ENCODE results near the gene GJD3.

GJD3 gene

DNA sequence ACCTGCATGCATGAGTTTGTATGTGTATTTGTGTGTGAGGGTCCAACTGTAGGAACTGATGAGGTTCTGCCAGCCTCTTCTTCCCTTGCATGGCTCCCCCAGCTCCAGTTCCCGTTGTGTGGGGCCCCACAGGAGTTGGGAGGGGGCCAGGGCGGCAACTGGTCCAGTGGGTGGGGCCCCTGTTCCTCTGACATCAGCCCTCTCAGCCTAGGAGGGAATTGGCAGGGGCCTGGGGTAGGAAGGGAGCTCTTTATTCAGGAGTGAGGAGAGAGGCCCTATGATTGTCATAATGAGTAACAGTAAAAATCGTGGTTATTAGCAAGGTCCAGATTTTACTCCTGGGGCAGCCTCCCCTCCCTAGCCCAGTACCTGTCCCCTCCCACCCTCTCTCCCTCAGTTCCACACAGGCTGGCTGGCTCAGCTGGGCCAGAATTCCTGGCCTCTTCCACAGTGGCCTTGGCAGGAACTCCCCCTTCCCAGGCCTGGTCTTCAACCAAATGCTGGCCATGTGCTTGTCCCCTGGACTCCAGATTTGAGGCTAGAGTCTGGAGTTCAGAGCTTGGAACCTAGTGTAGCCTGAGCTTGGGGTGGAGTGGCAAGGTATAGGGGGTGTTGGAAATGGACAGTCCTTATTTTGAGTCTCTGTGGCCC is 36.7 kb downstream of the GJD3 start:
- Mint-ChIP-seq H3K27me3 (peaks cover 1% of the 10 kb centered on the region), H3K4me1 (ENCODE audit: low read depth) (peaks cover 97% of the 10 kb centered on the region), H3K9me3 (no peaks in the 10 kb centered on the region), H3K36me3 (ENCODE audit: low read depth) (peaks cover 19% of the 10 kb centered on the region), H3K4me3 (no peak overlapping the region), H3K27ac (no peak overlapping the region)

DNA sequence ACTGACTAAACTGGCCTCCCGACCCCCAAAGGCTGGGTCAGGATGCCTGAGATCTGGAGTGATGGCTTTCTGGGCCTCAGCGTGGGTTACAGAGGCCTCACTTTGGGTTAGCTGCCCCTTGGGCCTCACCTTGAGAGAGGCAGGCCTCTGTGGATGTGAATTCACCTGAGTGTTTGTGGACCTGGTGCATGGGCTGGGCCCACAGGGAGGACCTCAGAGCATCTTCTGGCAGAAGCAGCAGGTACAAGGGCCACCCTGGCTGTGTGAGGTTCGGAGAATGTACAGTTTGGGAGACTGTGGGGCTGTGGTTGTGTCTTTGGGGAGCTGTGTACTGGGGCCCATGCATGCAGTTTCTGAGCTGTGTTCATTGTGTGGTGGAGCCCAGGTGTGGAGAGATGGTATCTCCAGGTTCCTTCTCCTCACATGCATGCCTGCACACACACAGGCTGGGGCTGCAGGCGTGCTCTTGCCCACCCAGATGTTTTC is 37.2 kb downstream of the GJD3 start:
- peaks cover 97% of the 10 kb centered on the region for H3K4me1 Mint-ChIP-seq (ENCODE audit: low read depth)
- H3K27ac Mint-ChIP-seq: no peak overlapping the region
- H3K36me3 Mint-ChIP-seq (ENCODE audit: low read depth): peaks cover 14% of the 10 kb centered on the region
- no peaks in the 10 kb centered on the region for H3K9me3 Mint-ChIP-seq
- peaks cover 3% of the 10 kb centered on the region for H3K27me3 Mint-ChIP-seq
- H3K4me3 Mint-ChIP-seq: no peak overlapping the region

DNA sequence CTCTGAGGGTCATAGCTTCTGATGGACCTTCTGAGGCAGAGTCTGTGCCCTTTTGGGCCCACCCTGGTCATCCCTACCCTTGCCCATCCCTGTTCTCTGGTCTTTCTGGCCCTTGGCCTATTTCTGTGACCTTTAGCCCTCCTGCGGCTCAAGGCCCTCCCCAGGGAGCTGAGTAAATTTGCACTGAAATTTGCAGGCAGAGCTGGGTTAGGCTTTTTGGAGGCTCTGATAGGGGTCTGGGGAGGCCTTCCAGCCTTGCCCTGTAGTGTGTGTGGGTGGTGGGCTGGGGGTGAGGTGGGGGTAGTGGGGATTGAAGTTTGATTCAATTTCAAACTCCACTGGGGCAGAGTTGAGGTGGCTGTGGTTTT is 37.7 kb downstream of the GJD3 start:
- H3K36me3 Mint-ChIP-seq (ENCODE audit: low read depth): peaks cover 13% of the 10 kb centered on the region
- peak overlapping the region; percentile 89 for H3K27ac Mint-ChIP-seq
- H3K9me3 Mint-ChIP-seq: no peaks in the 10 kb centered on the region
- peaks cover 3% of the 10 kb centered on the region for H3K27me3 Mint-ChIP-seq
- H3K4me1 Mint-ChIP-seq (ENCODE audit: low read depth): peaks cover 98% of the 10 kb centered on the region
- H3K4me3 Mint-ChIP-seq: peak overlapping the region; percentile 75

GRCh38 chr17:40326014-40326831 is 38.3 kb downstream of the GJD3 start:
- peaks cover 3% of the 10 kb centered on the region for H3K27me3 Mint-ChIP-seq
- H3K36me3 Mint-ChIP-seq (ENCODE audit: low read depth): peaks cover 7% of the 10 kb centered on the region
- H3K27ac Mint-ChIP-seq: peak overlapping the region; percentile 89
- no peaks in the 10 kb centered on the region for H3K9me3 Mint-ChIP-seq
- H3K4me1 Mint-ChIP-seq (ENCODE audit: low read depth): peaks cover 98% of the 10 kb centered on the region
- H3K4me3 Mint-ChIP-seq: peak overlapping the region; percentile 75

- Mint-ChIP-seq H3K4me3 (peak overlapping the region; percentile 75), H3K36me3 (ENCODE audit: low read depth) (peaks cover 5% of the 10 kb centered on the region)
Measured at GRCh38 chr17:40325156-40326013, 39.2 kb downstream of the GJD3 start.

GRCh38 chr17:40323391-40324381 is 40.9 kb downstream of the GJD3 start:
- peak overlapping the region; percentile 100 for H3K27ac Mint-ChIP-seq
- H3K36me3 Mint-ChIP-seq (ENCODE audit: low read depth): peaks cover 3% of the 10 kb centered on the region
- H3K9me3 Mint-ChIP-seq: no peaks in the 10 kb centered on the region
- peaks cover 97% of the 10 kb centered on the region for H3K4me1 Mint-ChIP-seq (ENCODE audit: low read depth)
- peaks cover 3% of the 10 kb centered on the region for H3K27me3 Mint-ChIP-seq
- peak overlapping the region; percentile 87 for H3K4me3 Mint-ChIP-seq

More at GRCh38 chr17:40325156-40326013, 39.2 kb downstream of the GJD3 start:
- peaks cover 98% of the 10 kb centered on the region for H3K4me1 Mint-ChIP-seq (ENCODE audit: low read depth)
- peaks cover 3% of the 10 kb centered on the region for H3K27me3 Mint-ChIP-seq
- H3K27ac Mint-ChIP-seq: peak overlapping the region; percentile 100
- H3K9me3 Mint-ChIP-seq: no peaks in the 10 kb centered on the region

DNA sequence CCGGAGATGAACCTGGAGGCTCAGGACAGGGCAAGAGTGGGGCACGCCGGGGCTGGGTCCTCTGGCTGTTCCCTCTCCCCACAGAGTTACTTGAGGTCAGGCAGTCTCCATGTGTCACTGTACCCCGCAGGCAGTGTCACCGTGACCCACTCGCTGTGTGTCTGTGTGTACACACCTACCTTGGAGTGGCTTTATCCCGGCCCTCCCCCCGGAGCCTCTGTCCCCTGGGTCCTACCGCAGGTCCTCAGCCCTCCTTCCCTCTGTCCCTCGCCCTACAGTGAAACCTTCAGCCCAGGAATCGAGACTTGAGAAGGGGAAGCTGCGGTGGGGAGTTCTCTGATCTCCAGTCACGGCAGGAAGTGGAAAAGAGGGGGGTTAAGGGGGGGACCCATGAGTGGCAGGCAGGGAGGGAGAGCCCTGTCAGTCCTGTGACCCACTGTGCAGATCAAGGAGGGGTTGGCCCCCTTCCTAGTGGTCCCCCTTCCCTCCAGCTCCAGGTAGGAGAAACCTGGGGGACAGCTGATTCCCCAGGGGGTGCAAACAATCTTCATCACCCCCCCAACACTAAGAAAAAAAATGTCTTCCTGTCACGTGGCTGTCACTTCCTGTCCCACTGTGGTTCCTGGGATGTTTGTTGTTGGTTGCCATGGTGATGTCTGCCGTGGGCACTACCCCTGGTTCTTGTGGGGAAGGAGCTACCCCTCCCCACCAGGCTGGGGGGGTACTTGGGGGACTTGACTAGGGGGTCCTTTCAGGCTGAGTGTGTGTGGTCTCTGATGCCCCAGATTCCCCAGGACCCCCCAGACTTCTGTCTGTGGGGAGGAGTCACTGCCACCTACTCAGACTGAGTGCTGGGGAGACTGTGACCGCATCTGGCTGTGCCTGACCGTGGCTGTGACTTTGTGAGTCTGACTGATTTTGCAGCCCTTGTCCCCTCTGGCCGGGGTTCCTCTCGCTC is 41.9 kb downstream of the GJD3 start:
- Mint-ChIP-seq H3K4me1 (ENCODE audit: low read depth) (peaks cover 93% of the 10 kb centered on the region), H3K9me3 (no peaks in the 10 kb centered on the region), H3K4me3 (peak overlapping the region; percentile 87), H3K36me3 (ENCODE audit: low read depth) (peaks cover 6% of the 10 kb centered on the region), H3K27ac (peak overlapping the region; percentile 100), H3K27me3 (peaks cover 3% of the 10 kb centered on the region)

GRCh38 chr17:40321961-40322357 is 42.6 kb downstream of the GJD3 start:
- Mint-ChIP-seq H3K27ac (peak overlapping the region; percentile 100), H3K9me3 (no peaks in the 10 kb centered on the region), H3K4me1 (ENCODE audit: low read depth) (peaks cover 93% of the 10 kb centered on the region), H3K27me3 (peaks cover 3% of the 10 kb centered on the region), H3K36me3 (ENCODE audit: low read depth) (peaks cover 6% of the 10 kb centered on the region), H3K4me3 (peak overlapping the region; percentile 87)

GRCh38 chr17:40321524-40321929 is 43.0 kb downstream of the GJD3 start:
- peak overlapping the region; percentile 87 for H3K4me3 Mint-ChIP-seq
- H3K27ac Mint-ChIP-seq: peak overlapping the region; percentile 100
- H3K4me1 Mint-ChIP-seq (ENCODE audit: low read depth): peaks cover 91% of the 10 kb centered on the region
- H3K36me3 Mint-ChIP-seq (ENCODE audit: low read depth): peaks cover 6% of the 10 kb centered on the region
- no peaks in the 10 kb centered on the region for H3K9me3 Mint-ChIP-seq
- peaks cover 3% of the 10 kb centered on the region for H3K27me3 Mint-ChIP-seq

DNA sequence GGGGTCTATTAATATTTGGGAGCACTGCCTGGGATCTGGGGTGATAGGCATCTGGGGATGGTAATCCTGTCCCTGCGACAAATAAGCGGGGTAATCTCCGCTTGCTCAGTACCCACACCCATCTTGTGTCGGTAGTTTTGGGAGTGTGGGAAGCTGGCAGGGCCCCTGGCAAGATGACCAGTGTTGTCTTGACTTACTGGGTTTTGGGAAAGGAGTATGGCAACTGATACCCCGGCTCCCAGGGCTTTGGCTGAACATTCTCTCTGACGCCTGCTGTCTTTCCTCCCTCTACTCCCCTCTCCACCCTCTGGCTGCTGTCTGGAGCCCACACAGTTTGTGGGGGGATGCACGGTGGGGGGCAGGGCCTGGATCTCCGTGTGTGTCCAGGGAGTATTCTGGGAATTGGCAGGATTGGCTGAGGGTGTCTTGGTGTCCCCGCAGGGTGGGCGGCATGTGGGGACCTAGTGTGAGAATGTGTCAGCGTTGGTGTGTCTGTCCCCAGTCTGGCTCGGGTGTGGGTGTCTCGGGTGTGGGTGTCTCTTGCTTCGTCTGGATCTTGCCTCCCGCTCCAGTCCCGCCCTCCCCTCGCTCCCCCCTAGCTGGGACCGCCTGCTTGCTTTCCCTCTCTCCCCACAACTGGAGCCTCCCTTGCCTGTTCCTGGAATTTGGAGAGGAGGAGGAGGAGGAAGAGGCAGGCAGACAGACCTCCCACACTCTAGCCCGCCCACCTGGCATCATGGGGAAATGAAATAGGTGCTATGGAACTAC is 43.6 kb downstream of the GJD3 start:
- H3K4me3 Mint-ChIP-seq: peak overlapping the region; percentile 87
- H3K36me3 Mint-ChIP-seq (ENCODE audit: low read depth): peaks cover 6% of the 10 kb centered on the region
- peaks cover 3% of the 10 kb centered on the region for H3K27me3 Mint-ChIP-seq
- H3K9me3 Mint-ChIP-seq: no peaks in the 10 kb centered on the region
- H3K4me1 Mint-ChIP-seq (ENCODE audit: low read depth): peaks cover 91% of the 10 kb centered on the region
- H3K27ac Mint-ChIP-seq: peak overlapping the region; percentile 100

DNA sequence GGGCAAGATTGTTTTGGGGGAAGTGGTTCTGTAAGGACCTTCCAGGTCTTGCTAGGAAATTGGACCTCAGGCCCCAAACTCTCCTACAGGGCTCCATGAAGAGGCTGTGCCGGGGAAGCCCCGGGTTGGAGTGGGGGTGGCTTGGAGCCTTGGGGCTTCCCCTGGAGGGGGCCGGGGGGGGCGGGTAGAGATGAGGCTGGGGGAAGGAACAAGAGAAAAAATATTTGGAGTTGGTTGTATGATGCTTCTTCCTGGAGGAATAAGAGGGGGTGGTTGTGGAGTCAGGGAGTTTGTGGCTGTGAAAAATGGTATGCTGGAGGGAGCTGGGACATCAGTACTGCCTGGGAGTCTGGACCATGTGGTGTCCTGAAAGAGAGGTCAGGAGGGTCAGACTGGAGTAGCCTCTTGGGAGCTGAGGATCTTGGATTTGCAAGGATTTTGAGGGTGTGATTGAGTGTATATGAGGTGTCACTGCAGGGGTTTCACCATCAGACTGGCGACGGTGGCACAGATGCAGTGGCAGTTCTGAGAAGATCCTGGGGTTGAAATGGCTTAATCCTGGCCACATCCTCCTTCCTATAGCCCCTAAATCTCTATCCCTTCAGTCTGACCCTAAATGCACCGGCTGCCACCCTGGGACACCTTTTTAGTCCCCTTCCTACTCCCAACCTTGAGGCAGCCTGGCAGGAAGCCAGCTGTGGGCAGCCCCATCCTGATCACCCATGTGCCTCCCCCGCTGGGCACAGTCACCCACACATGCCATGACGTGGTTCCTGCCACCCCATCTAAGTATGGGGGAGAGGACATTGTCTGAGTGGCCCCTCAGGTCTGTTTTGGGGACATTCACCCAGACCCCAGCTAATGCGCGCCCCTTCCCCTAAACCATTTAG is 44.6 kb downstream of the GJD3 start:
- Mint-ChIP-seq H3K9me3 (no peaks in the 10 kb centered on the region), H3K36me3 (ENCODE audit: low read depth) (peaks cover 6% of the 10 kb centered on the region), H3K27me3 (peaks cover 3% of the 10 kb centered on the region), H3K27ac (peak overlapping the region; percentile 100), H3K4me1 (ENCODE audit: low read depth) (peaks cover 91% of the 10 kb centered on the region), H3K4me3 (peak overlapping the region; percentile 87)
